MM.1S (cell line): ENCODE measurements around the gene NMS.

ENCODE experiments used
- EZH2 ChIP-seq: fragments of 300-600 bp; sonication (generic); optimal IDR thresholded peaks from 2 replicates; pipeline ENCODE3; 2017; ENCODE audit warnings: low read depth, mild to moderate bottlenecking, antibody characterized with exemption, low read length, mixed read lengths
- TF ChIP-seq, protein P1 (sequence below): fragments of 300-600 bp; sonication (generic); IDR thresholded peaks from 2 replicates; pipeline ENCODE4 v1.5.1; 2016; ENCODE audit warnings: antibody characterized with exemption, low read length, mixed read lengths

DNA sequence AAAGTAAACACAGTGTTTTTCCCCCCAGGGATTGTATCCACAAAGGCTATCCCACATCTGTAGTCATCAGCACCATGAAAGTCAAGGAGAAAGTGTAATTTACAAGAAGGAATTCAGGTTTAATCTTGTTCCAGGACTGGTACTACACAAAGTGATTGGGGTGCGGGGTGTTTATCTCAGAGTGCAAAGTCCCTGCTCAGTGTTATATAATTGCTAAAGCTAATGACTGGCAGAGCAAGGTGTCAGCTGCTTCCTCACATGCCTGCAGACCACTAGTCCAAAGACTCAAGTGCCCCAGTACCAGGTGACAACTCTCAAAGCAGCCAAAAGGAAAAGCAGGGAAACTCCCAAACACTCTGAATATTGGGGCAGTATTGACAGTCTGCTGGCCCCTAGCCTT, 52.1 kb downstream of the NMS start:
- TF ChIP-seq, protein P1, sequence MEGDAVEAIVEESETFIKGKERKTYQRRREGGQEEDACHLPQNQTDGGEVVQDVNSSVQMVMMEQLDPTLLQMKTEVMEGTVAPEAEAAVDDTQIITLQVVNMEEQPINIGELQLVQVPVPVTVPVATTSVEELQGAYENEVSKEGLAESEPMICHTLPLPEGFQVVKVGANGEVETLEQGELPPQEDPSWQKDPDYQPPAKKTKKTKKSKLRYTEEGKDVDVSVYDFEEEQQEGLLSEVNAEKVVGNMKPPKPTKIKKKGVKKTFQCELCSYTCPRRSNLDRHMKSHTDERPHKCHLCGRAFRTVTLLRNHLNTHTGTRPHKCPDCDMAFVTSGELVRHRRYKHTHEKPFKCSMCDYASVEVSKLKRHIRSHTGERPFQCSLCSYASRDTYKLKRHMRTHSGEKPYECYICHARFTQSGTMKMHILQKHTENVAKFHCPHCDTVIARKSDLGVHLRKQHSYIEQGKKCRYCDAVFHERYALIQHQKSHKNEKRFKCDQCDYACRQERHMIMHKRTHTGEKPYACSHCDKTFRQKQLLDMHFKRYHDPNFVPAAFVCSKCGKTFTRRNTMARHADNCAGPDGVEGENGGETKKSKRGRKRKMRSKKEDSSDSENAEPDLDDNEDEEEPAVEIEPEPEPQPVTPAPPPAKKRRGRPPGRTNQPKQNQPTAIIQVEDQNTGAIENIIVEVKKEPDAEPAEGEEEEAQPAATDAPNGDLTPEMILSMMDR = no peak
- TF ChIP-seq EZH2 = no peak
